Coronary artery (tissue), 2 donors: ENCODE data around the gene JUND.

ENCODE experiments used
- DNase-seq: peaks from one replicate; pipeline ENCODE4 v3.0.0-alpha.2; 2017; ENCODE audit warnings: low spot score
- H3K27ac ChIP-seq, 2 donors: fragments of 200-600 bp; sonication (generic); one replicate each; pipeline ENCODE4 v1.5.1; 2016 to 2019
- H3K4me3 ChIP-seq: fragments of 200-600 bp; sonication (generic); 2 replicates; pipeline ENCODE4 v1.5.1; 2016; ENCODE audit warnings: mild to moderate bottlenecking, moderate library complexity
- CTCF ChIP-seq: fragments of 200-600 bp; sonication (generic); IDR thresholded peaks from one replicate; pipeline ENCODE4 v1.5.1; 2019; ENCODE audit warnings: antibody characterized with exemption

JUND gene

GRCh38 chr19:18261474-18261873 lies 19.9 kb downstream of the JUND start:
- Histone ChIP-seq H3K27ac (no peak overlapping the region), H3K4me3 (no peak overlapping the region)
- no peak for TF ChIP-seq CTCF
- no peak for DNase-seq

- Histone ChIP-seq H3K27ac (no peak overlapping the region), H3K4me3 (no peak overlapping the region)
- DNase-seq: no peak
- TF ChIP-seq CTCF: no peak
Measured at GRCh38 chr19:18259893-18260292, 21.5 kb downstream of the JUND start.

- TF ChIP-seq CTCF: no peak
- no peak overlapping the region for H3K4me3 ChIP-seq
- DNase-seq: no peak
- no peak overlapping the region for H3K27ac ChIP-seq
Measured at GRCh38 chr19:18257503-18258470, 23.6 kb downstream of the JUND start.

- Histone ChIP-seq H3K27ac (no peak overlapping the region), H3K4me3 (no peak overlapping the region)
- no peak for DNase-seq
- no peak for TF ChIP-seq CTCF
Measured at GRCh38 chr19:18254546-18255503, 26.6 kb downstream of the JUND start.

- Histone ChIP-seq H3K27ac (no peak overlapping the region), H3K4me3 (no peak overlapping the region)
- no peak for TF ChIP-seq CTCF
- DNase-seq: no peak
Measured at GRCh38 chr19:18253716-18254115, 27.7 kb downstream of the JUND start.

GRCh38 chr19:18253130-18253529 lies 28.3 kb downstream of the JUND start:
- TF ChIP-seq CTCF: no peak
- H3K27ac ChIP-seq: no peak overlapping the region

More at GRCh38 chr19:18253130-18253529, 28.3 kb downstream of the JUND start:
- no peak for DNase-seq
- no peak overlapping the region for H3K4me3 ChIP-seq
